Measurements from ENCODE around the gene TCEANC. TPM values are rescaled to one million over a fixed set of nuclear protein-coding genes. Genes with fewer than 3 reads are reported as not detected.

Gene TCEANC
- total RNA-seq, 2 donors from 2014 or later, result 1.8 to 3.6 TPM

DNA sequence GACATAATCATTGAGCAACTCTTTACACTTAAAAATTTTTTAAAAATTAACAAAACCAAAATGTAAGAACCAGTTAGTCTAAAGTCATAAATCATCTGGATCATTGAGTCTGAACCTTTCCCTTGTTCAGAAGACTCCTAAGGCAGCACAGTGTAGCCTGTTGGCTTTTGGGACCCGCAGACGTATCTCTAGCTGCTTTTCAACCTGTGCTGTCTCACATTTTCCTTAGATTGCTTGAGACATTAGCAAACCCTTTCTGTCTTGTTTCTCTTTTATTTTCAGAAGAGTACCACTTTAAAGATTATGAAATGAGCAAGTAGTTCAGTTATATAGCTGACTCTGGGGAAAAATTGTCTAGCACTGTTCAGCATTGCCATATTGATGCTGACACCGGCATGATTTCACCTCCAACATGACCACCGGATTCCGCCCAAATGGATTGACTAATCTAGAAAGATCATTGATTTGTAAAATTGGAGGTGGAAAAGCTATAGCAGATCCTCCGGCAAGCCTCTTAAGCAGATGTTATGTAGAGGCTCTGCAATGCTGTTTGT, 8.9 kb downstream of the TCEANC start:
- H3K27me3 ChIP-seq (ENCODE audit: control insufficient read depth, insufficient read depth, low read length, poor library complexity, severe bottlenecking), result no peaks in the 10 kb centered on the region
- H3K4me3 ChIP-seq (ENCODE audit: low read length), result no peak overlapping the region
- no peak overlapping the region for H3K27ac ChIP-seq (ENCODE audit: low read depth, low read length)
- TF ChIP-seq, protein P1, sequence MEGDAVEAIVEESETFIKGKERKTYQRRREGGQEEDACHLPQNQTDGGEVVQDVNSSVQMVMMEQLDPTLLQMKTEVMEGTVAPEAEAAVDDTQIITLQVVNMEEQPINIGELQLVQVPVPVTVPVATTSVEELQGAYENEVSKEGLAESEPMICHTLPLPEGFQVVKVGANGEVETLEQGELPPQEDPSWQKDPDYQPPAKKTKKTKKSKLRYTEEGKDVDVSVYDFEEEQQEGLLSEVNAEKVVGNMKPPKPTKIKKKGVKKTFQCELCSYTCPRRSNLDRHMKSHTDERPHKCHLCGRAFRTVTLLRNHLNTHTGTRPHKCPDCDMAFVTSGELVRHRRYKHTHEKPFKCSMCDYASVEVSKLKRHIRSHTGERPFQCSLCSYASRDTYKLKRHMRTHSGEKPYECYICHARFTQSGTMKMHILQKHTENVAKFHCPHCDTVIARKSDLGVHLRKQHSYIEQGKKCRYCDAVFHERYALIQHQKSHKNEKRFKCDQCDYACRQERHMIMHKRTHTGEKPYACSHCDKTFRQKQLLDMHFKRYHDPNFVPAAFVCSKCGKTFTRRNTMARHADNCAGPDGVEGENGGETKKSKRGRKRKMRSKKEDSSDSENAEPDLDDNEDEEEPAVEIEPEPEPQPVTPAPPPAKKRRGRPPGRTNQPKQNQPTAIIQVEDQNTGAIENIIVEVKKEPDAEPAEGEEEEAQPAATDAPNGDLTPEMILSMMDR (conservative IDR thresholded peaks at IDR 0.05), result no peak
- Mint-ChIP-seq H3K4me1 (no peaks in the 10 kb centered on the region), H3K4me3 (no peak overlapping the region), H3K9me3 (peaks cover 68% of the 10 kb centered on the region), H3K27ac (no peak overlapping the region), H3K27me3 (ENCODE audit: insufficient read depth) (no peaks in the 10 kb centered on the region), H3K36me3 (ENCODE audit: low read depth) (peaks cover 22% of the 10 kb centered on the region)
- H3K36me3 ChIP-seq (ENCODE audit: control insufficient read depth, insufficient read depth, low read length), result no peaks in the 10 kb centered on the region
- H3K4me1 ChIP-seq (ENCODE audit: control insufficient read depth, insufficient read depth, low read length), result no peaks in the 10 kb centered on the region
- WGBS, 2 experiments (ENCODE audit: insufficient coverage in 1 of 2, insufficient read length in 1 of 2), result 94 to 98% methylated on average over 2 to 6 of the region's 6 CpGs
- no peaks in the 10 kb centered on the region for H3K9me3 ChIP-seq (ENCODE audit: control insufficient read depth, low read length)
- no peak overlapping the region for H3K9ac ChIP-seq (ENCODE audit: extremely low read depth, low read length, poor library complexity, severe bottlenecking)
- DNase-seq, result no peak

DNA sequence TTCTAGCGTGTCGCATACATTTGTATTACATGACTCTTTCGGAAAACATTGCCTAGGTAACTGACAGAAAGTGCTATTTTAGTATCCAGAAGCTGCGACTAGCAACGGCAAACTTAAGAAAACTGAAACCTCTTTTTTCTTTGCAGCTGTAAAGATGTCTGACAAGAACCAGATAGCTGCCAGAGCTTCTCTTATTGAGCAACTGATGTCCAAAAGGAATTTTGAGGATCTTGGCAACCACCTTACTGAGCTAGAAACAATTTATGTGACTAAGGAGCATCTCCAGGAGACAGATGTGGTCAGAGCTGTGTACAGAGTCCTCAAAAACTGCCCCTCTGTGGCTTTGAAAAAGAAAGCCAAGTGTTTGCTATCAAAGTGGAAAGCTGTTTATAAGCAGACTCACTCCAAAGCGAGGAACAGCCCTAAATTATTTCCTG, 9.4 kb downstream of the TCEANC start:
- Mint-ChIP-seq H3K4me3 (no peak overlapping the region), H3K27me3 (ENCODE audit: insufficient read depth) (no peaks in the 10 kb centered on the region), H3K9me3 (peaks cover 68% of the 10 kb centered on the region), H3K36me3 (ENCODE audit: low read depth) (peaks cover 22% of the 10 kb centered on the region), H3K27ac (no peak overlapping the region), H3K4me1 (no peaks in the 10 kb centered on the region)
- no peaks in the 10 kb centered on the region for H3K9me3 ChIP-seq (ENCODE audit: control insufficient read depth, low read length)
- no peak for DNase-seq
- H3K36me3 ChIP-seq (ENCODE audit: control insufficient read depth, insufficient read depth, low read length), result no peaks in the 10 kb centered on the region
- TF ChIP-seq, protein P1 (conservative IDR thresholded peaks at IDR 0.05), result no peak
- no peaks in the 10 kb centered on the region for H3K4me1 ChIP-seq (ENCODE audit: control insufficient read depth, insufficient read depth, low read length)
- no peaks in the 10 kb centered on the region for H3K27me3 ChIP-seq (ENCODE audit: control insufficient read depth, insufficient read depth, low read length, poor library complexity, severe bottlenecking)
- H3K27ac ChIP-seq (ENCODE audit: low read depth, low read length), result no peak overlapping the region
- 82 to 97% methylated on average over 3 to 6 of the region's 6 CpGs for WGBS, 2 experiments (ENCODE audit: insufficient coverage in 1 of 2, insufficient read length in 1 of 2)
- H3K4me3 ChIP-seq (ENCODE audit: low read length), result no peak overlapping the region
- no peak overlapping the region for H3K9ac ChIP-seq (ENCODE audit: extremely low read depth, low read length, poor library complexity, severe bottlenecking)

DNA sequence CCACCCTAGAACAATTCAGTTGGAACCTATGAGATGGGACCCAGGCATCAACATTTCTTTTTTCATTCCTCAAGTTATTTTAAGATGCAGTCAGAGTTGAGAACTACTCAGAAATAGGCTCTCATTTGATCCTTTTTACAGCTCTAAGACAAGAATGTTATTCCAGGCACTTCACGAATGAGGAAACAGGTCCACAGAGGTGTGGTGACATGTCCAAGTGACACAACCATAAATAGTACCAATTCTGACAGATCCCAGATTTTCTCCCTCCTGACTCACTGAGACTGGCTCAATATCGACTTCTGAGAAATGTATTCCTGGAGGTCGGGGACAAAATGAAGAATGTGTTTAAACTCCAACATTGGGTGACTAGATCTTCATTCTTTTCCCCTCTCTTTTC, 11.1 kb downstream of the TCEANC start:
- TF ChIP-seq, protein P1 (conservative IDR thresholded peaks at IDR 0.05), result no peak
- Mint-ChIP-seq H3K27ac (no peak overlapping the region), H3K27me3 (ENCODE audit: insufficient read depth) (no peaks in the 10 kb centered on the region), H3K4me1 (no peaks in the 10 kb centered on the region), H3K36me3 (ENCODE audit: low read depth) (peaks cover 22% of the 10 kb centered on the region), H3K4me3 (no peak overlapping the region), H3K9me3 (peaks cover 64% of the 10 kb centered on the region)
- no peak overlapping the region for H3K9ac ChIP-seq (ENCODE audit: extremely low read depth, low read length, poor library complexity, severe bottlenecking)
- DNase-seq, result no peak
- H3K9me3 ChIP-seq (ENCODE audit: control insufficient read depth, low read length), result no peaks in the 10 kb centered on the region
- H3K4me1 ChIP-seq (ENCODE audit: control insufficient read depth, insufficient read depth, low read length), result no peaks in the 10 kb centered on the region
- no peaks in the 10 kb centered on the region for H3K27me3 ChIP-seq (ENCODE audit: control insufficient read depth, insufficient read depth, low read length, poor library complexity, severe bottlenecking)
- 97% methylated on average over 3 of the region's 3 CpGs; no CpG with 5 or more reads in 1 of the 2 experiments for WGBS, 2 experiments (ENCODE audit: insufficient coverage in 1 of 2, insufficient read length in 1 of 2)
- no peak overlapping the region for H3K4me3 ChIP-seq (ENCODE audit: low read length)
- no peak overlapping the region for H3K27ac ChIP-seq (ENCODE audit: low read depth, low read length)
- no peaks in the 10 kb centered on the region for H3K36me3 ChIP-seq (ENCODE audit: control insufficient read depth, insufficient read depth, low read length)

All from endodermal cell (in vitro differentiated cells).